ENCODE measurements around the gene PLOD2. TPM values are rescaled to one million over a fixed set of nuclear protein-coding genes. Genes with fewer than 3 reads are reported as not detected.
A peak's percentile ranks its signal among the peaks of the same experiment; 100 is the strongest.

Gene PLOD2
- total and polyA plus RNA-seq, 2 of the 4 experiments (the other 2 are of a cell fraction) = 84.0 to 117 TPM

DNA sequence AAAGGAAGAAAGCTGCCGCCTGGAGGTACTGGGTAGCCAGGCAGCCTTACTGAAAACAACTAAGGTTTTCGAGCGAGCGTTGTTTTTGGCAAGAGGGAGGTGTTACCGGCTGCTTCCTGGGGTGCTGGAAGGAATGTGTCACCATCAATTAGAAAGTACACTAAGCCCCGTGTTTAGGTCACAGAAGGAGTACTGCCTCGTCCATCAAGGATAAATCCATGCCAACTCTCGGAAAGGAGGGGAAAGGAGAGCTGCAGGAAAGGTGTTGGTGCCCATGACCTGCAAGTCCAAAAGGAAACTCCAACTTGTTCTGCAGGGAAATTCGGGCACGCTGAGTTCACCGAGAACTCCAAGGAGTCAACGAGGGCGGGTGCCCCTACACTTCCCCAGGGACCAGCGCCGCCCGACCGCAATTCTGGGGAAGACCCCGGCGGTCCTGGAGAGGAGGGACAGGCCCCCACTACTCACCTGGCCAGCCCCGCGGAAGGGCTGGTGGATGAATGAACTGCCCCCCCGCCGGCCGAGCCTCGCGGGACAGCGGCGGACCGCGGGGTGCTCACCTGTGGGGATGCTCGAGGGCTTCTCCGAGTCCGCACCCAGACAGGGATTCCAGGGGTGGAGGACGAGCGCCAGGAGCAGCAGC lies 542 bp downstream of the PLOD2 start (continued):
- peak; percentile 56 for TF ChIP-seq SMC3 (IDR thresholded peaks at IDR 0.05; ENCODE audit: low read depth, low read length)
- no peak for TF ChIP-seq CEBPB (IDR thresholded peaks at IDR 0.05; ENCODE audit: low read depth, low read length)
- TF ChIP-seq CHD1 (IDR thresholded peaks at IDR 0.05; ENCODE audit: low read depth, low read length) = no peak

DNA sequence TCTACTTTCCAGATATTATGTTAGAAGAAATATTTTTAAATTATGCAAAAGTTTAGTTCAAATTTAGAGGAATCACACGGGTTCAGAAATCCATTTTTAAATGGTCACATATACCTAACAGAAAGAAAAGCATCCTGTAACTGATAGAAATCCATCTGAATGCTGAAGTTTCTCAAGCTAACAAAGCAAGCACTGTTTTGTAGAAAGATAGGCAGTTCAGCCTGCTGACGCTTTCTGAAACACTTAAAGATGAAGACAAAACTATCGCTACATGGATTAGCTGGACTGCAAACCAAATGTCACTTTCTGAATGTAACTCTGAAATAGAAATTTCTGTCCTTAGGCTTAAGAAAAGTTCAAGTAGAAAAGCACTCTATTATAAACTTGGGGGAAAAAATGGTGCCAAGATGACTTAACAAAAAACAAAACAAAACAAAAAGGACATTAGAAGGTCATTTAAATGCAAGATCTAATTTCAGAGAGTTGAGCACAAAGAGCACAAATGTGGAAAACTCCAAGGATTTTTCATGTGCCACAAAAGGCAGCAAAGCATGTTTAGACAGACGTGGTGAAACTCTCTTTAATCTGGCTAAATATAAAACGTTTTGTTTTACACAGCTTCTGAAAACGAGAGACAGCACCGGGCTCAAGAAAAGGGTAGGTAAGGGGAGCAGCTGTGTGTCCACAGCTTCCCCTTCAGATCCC lies 1.2 kb downstream of the PLOD2 start:
- Histone ChIP-seq H4K20me1 (ENCODE audit: insufficient read depth, low read length) (peaks cover 19% of the 10 kb centered on the region), H3K79me1 (ENCODE audit: low read depth in 1 of 2, low read length in 2 of 2) (peaks cover 11 to 42% of the 10 kb centered on the region in 2 experiments; a peak in 3 of 4 replicates), H3K56ac (ENCODE audit: extremely low read depth, insufficient read depth, low read length) (peak overlapping the region; percentile 85), H2BK120ac (ENCODE audit: low read depth, low read length) (peak overlapping the region; percentile 55), H3K36me3 (ENCODE audit: control insufficient read depth, insufficient read depth, low read length) (no peaks in the 10 kb centered on the region), H3K4ac (ENCODE audit: low read depth, low read length) (peak overlapping the region; percentile 92; the same call in 1 of the 2 replicates), H2AK5ac (ENCODE audit: low read depth, low read length) (no peak overlapping the region), H4K5ac (ENCODE audit: low read depth, low read length) (peak overlapping the region; percentile 62; the same call in 1 of the 2 replicates), H4K91ac (ENCODE audit: insufficient read depth, low read depth, low read length) (peak overlapping the region; percentile 35; the same call in 1 of the 2 replicates), H3K27ac (ENCODE audit: insufficient read depth, low read length) (peak overlapping the region; percentile 94), H3K27me3 (ENCODE audit: control insufficient read depth, insufficient read depth, low read length) (no peaks in the 10 kb centered on the region), H3K14ac (replicated peaks; ENCODE audit: low read depth, low read length) (peak overlapping the region; percentile 66), H2BK5ac (ENCODE audit: low read depth, low read length, poor library complexity, severe bottlenecking) (peak overlapping the region; percentile 75), H3K23ac (ENCODE audit: low read depth, low read length) (peak overlapping the region; percentile 93), H3K18ac (ENCODE audit: low read depth, low read length) (peak overlapping the region; percentile 76; the same call in 1 of the 2 replicates), H2BK20ac (ENCODE audit: low read depth, low read length) (no peak overlapping the region), H2AK9ac (replicated peaks; ENCODE audit: low read depth, low read length, poor library complexity) (no peak overlapping the region), H3K9me3 (ENCODE audit: control insufficient read depth, insufficient read depth, low read length) (no peaks in the 10 kb centered on the region), H3K9me1 (ENCODE audit: insufficient read depth, low read length) (peaks cover 8% of the 10 kb centered on the region), H3K4me1 (ENCODE audit: control insufficient read depth, insufficient read depth, low read length) (peaks cover 15% of the 10 kb centered on the region), H3K4me3 (ENCODE audit: insufficient read depth, low read depth, low read length) (peak overlapping the region; percentile 91), H4K8ac (ENCODE audit: low read depth in 2 of 2, low read length in 2 of 2) (peak overlapping the region in 1 of 2 experiments; percentile 66; a peak in 2 of 4 replicates), H3K9ac (ENCODE audit: low read depth, low read length) (peak overlapping the region; percentile 94), H2BK15ac (ENCODE audit: low read depth, low read length) (no peak overlapping the region), H3K4me2 (ENCODE audit: low read depth, low read length) (peak overlapping the region; percentile 89), H2AFZ (replicated peaks; ENCODE audit: low read length, poor library complexity) (no peak overlapping the region)
- intact Hi-C loops (cut with micrococcal nuclease) (loop anchor here (1.0 to 5.0 kb wide), 3 partner anchors 17 to 94 kb away; no protein-coding TSS in a partner anchor), in situ Hi-C loops (cut with MboI; ENCODE audit: low sequenced_read_pairs) (loop anchor here (5.0 kb wide), 1 partner anchor 92 kb away; no protein-coding TSS in a partner anchor), dilution Hi-C loops (cut with HindIII; ENCODE audit: low sequenced_read_pairs, unreplicated experiment) (no loop called here)
- BruUV-seq (replicated peaks) = no TSS peak
- ChIA-PET POLR2A (ENCODE audit: unreplicated experiment) (interaction anchor here (2.8 kb wide), 1 partner anchor 95 kb away, joined by 9 read pairs; no protein-coding TSS in a partner anchor), CTCF (interaction anchor here (0.6 to 1.8 kb wide), 5 partner anchors 14 to 94 kb away, joined by 3 to 5 read pairs (median 4); no protein-coding TSS in a partner anchor)
- ATAC-seq (ENCODE audit: low read depth) (no peak), DNase-seq (no peak)
- WGBS, 2 experiments (ENCODE audit: extremely low coverage in 2 of 2, insufficient read length in 1 of 2) = no CpG with 5 or more reads among the region's 7 CpGs
- TF ChIP-seq USF2 (IDR thresholded peaks at IDR 0.05; ENCODE audit: low read depth, low read length) (no peak), CHD1 (IDR thresholded peaks at IDR 0.05; ENCODE audit: low read depth, low read length) (0 out of 2 replicates have a peak, but pooled peaks have one; percentile 14), MAFK (IDR thresholded peaks at IDR 0.05; ENCODE audit: low read depth, low read length) (no peak), POLR2A (IDR thresholded peaks at IDR 0.05; ENCODE audit: low read depth, low read length) (0 out of 2 replicates have a peak, but pooled peaks have one; percentile 41)

Measured in IMR-90 (cell line).